OCI-LY7 (cell line): Measurements from ENCODE around the gene SORD. TPM values are rescaled to one million over a fixed set of nuclear protein-coding genes. Genes with fewer than 3 reads are reported as not detected.

ENCODE experiments used
- BruUV-seq: library from RNA; stranded (reverse); fragments of 400-500 nt; replicated peaks from 2 replicates; lab custom pipeline; 2021; lab: Mats Ljungman, UMichigan
- CTCF ChIA-PET: fragments of 300-600 bp; sonication (Branson Sonifier 250); formaldehyde crosslinking; loops from one replicate; lab custom pipeline; 2022; ENCODE audit warnings: antibody characterized with exemption; ENCODE audit not compliant: unreplicated experiment; lab: Charles Lee
- POLR2A ChIA-PET: fragments of 300-600 bp; sonication (Branson Sonifier 250); formaldehyde crosslinking; loops from one replicate; lab custom pipeline; 2022; ENCODE audit warnings: antibody characterized with exemption; lab: Charles Lee
- DNase-seq: peaks from one replicate; pipeline ENCODE4 v3.0.0-alpha.2; 2015; ENCODE audit warnings: low spot score
- H2AFZ ChIP-seq: fragments of 200-600 bp; sonication (generic), shearing (Covaris generic); 2 replicates; pipeline ENCODE4 v1.6.1; 2014; ENCODE audit warnings: mild to moderate bottlenecking, antibody characterized with exemption, low read length, moderate library complexity
- H3K27ac ChIP-seq: fragments of 200-600 bp; sonication (generic); 2 replicates; pipeline ENCODE4 v1.5.1; 2014; ENCODE audit warnings: mixed run types, low read depth, mild to moderate bottlenecking, moderate library complexity, low read length, inconsistent platforms; ENCODE audit not compliant: poor library complexity, severe bottlenecking
- H3K36me3 ChIP-seq: fragments of 200-600 bp; sonication (generic); 2 replicates; pipeline ENCODE4 v1.6.1; 2014; ENCODE audit warnings: mild to moderate bottlenecking, antibody characterized with exemption, low read length, moderate library complexity, mixed read lengths; ENCODE audit not compliant: insufficient read depth
- H3K4me1 ChIP-seq: fragments of 200-600 bp; sonication (generic); 2 replicates; pipeline ENCODE4 v1.5.1; 2014; ENCODE audit warnings: mild to moderate bottlenecking, low read length; ENCODE audit not compliant: insufficient read depth, poor library complexity, severe bottlenecking
- H3K4me2 ChIP-seq: fragments of 200-600 bp; sonication (generic); 2 replicates; pipeline ENCODE4 v1.6.1; 2014; ENCODE audit warnings: mild to moderate bottlenecking, low read length
- H3K4me3 ChIP-seq: fragments of 200-600 bp; sonication (generic); 2 replicates; pipeline ENCODE4 v1.5.1; 2014; ENCODE audit warnings: mild to moderate bottlenecking, low read depth, low read length; ENCODE audit not compliant: poor library complexity, severe bottlenecking
- H3K79me2 ChIP-seq: fragments of 200-600 bp; sonication (generic); 2 replicates; pipeline ENCODE4 v1.6.1; 2016; ENCODE audit warnings: low read depth, mild to moderate bottlenecking, low read length, moderate library complexity, mixed read lengths; ENCODE audit not compliant: insufficient read depth
- H3K9me2 ChIP-seq: fragments of 200-600 bp; sonication (generic); 2 replicates; pipeline ENCODE4 v1.6.1; 2016; ENCODE audit warnings: mild to moderate bottlenecking, low read length, mixed read lengths; ENCODE audit not compliant: insufficient read depth
- H3K9me3 ChIP-seq: fragments of 200-600 bp; sonication (generic); 2 replicates; pipeline ENCODE4 v1.6.1; 2014; ENCODE audit warnings: mild to moderate bottlenecking, mixed run types, low read length, mixed read lengths
- H4K20me1 ChIP-seq: fragments of 200-600 bp; sonication (generic); 2 replicates; pipeline ENCODE4 v1.6.1; 2014; ENCODE audit warnings: mild to moderate bottlenecking, antibody characterized with exemption, low read length, moderate library complexity, mixed read lengths; ENCODE audit not compliant: insufficient read depth
- CTCF ChIP-seq: fragments of 200-600 bp; sonication (generic); conservative IDR thresholded peaks from 2 replicates; pipeline ENCODE4 v1.5.1; 2014; ENCODE audit warnings: mild to moderate bottlenecking, antibody characterized with exemption, low read length, moderate library complexity, mixed read lengths
- EZH2phosphoT487 ChIP-seq: fragments of 200-600 bp; sonication (generic); IDR thresholded peaks from 2 replicates; pipeline ENCODE4 v1.6.1; 2018; ENCODE audit warnings: low read depth, borderline replicate concordance, mild to moderate bottlenecking, mixed run types, antibody characterized with exemption, low read length, moderate library complexity, mixed read lengths
- intact Hi-C: fragments of 100-400 bp; cut with micrococcal nuclease; formaldehyde crosslinking; loops from one replicate; pipeline ENCODE4 v1.10.0; 2022; ENCODE audit not compliant: unreplicated experiment
- total RNA-seq, 2 experiments: library from RNA; depleted of rRNA in 1 of 2; stranded (reverse); fragments of >200 nt in 1 of 2; shearing (Covaris generic) in 1 of 2; gene quantifications; 2 replicates each; pipeline ENCODE4 v1.2.3, GENCODE V29; 2014 to 2022

Gene SORD
- total RNA-seq, 2 experiments from 2014 or later, result 10.4 to 17.8 TPM

GRCh38 chr15:45116006-45116481 is 93.0 kb downstream of the SORD start:
- Histone ChIP-seq H3K4me1 (no peaks in the 10 kb centered on the region), H3K27ac (no peak overlapping the region), H3K36me3 (no peaks in the 10 kb centered on the region), H3K4me3 (no peak overlapping the region), H2AFZ (no peak overlapping the region), H3K4me2 (no peak overlapping the region), H3K79me2 (no peaks in the 10 kb centered on the region), H3K9me3 (no peaks in the 10 kb centered on the region), H3K9me2 (no peaks in the 10 kb centered on the region), H4K20me1 (no peaks in the 10 kb centered on the region)
- DNase-seq, result no peak
- ChIA-PET POLR2A (interaction anchor here (0.7 kb wide), 1 partner anchor 155 kb away, joined by 4 read pairs; no protein-coding TSS in a partner anchor), CTCF (no interaction called here)
- intact Hi-C loops, result no loop called here
- no peak for TF ChIP-seq EZH2phosphoT487
- TF ChIP-seq CTCF, result no peak
- no TSS peak for BruUV-seq

- H3K4me2 ChIP-seq, result no peak overlapping the region
- no peaks in the 10 kb centered on the region for H4K20me1 ChIP-seq
- H3K4me1 ChIP-seq, result no peaks in the 10 kb centered on the region
- H3K9me3 ChIP-seq, result no peaks in the 10 kb centered on the region
- no peaks in the 10 kb centered on the region for H3K9me2 ChIP-seq
- intact Hi-C loops, result no loop called here
- ChIA-PET POLR2A (interaction anchor here (0.7 kb wide), 1 partner anchor 156 kb away, joined by 4 read pairs; no protein-coding TSS in a partner anchor), CTCF (no interaction called here)
- no TSS peak for BruUV-seq
- H2AFZ ChIP-seq, result no peak overlapping the region
- no peak for DNase-seq
- H3K4me3 ChIP-seq, result no peak overlapping the region
- TF ChIP-seq CTCF (no peak), EZH2phosphoT487 (no peak)
- no peaks in the 10 kb centered on the region for H3K36me3 ChIP-seq
- H3K79me2 ChIP-seq, result no peaks in the 10 kb centered on the region
- no peak overlapping the region for H3K27ac ChIP-seq
Observed at GRCh38 chr15:45116482-45117307, 93.7 kb downstream of the SORD start.
